Measurements from ENCODE around the gene RALGPS1. TPM values are rescaled to one million over a fixed set of nuclear protein-coding genes. Genes with fewer than 3 reads are reported as not detected.

The RALGPS1 gene
- total and polyA plus RNA-seq, 2 of the 8 experiments (the other 6 are each of a cell fraction or from before 2014, with no cell fraction given), result 20.0 to 23.5 TPM

- TF ChIP-seq CHD7 (IDR thresholded peaks at IDR 0.05; ENCODE audit: insufficient replicate concordance, low read length) (no peak), HDAC2 (IDR thresholded peaks at IDR 0.05; ENCODE audit: borderline replicate concordance in 1 of 2, low read depth in 2 of 2, low read length in 2 of 2) (no peak), MAFK (IDR thresholded peaks at IDR 0.05; ENCODE audit: low read depth, low read length) (no peak), TCF12 (IDR thresholded peaks at IDR 0.05; ENCODE audit: low read depth, low read length) (no peak), BACH1 (IDR thresholded peaks at IDR 0.05; ENCODE audit: low read length) (no peak), KDM1A (IDR thresholded peaks at IDR 0.05; ENCODE audit: borderline replicate concordance, low read length) (no peak), SIX5 (IDR thresholded peaks at IDR 0.05; ENCODE audit: low read depth, low read length) (no peak), TBP (IDR thresholded peaks at IDR 0.05; ENCODE audit: low read depth, low read length) (no peak), SP2 (IDR thresholded peaks at IDR 0.05; ENCODE audit: low read length) (no peak)
- TF ChIP-seq, protein P1, sequence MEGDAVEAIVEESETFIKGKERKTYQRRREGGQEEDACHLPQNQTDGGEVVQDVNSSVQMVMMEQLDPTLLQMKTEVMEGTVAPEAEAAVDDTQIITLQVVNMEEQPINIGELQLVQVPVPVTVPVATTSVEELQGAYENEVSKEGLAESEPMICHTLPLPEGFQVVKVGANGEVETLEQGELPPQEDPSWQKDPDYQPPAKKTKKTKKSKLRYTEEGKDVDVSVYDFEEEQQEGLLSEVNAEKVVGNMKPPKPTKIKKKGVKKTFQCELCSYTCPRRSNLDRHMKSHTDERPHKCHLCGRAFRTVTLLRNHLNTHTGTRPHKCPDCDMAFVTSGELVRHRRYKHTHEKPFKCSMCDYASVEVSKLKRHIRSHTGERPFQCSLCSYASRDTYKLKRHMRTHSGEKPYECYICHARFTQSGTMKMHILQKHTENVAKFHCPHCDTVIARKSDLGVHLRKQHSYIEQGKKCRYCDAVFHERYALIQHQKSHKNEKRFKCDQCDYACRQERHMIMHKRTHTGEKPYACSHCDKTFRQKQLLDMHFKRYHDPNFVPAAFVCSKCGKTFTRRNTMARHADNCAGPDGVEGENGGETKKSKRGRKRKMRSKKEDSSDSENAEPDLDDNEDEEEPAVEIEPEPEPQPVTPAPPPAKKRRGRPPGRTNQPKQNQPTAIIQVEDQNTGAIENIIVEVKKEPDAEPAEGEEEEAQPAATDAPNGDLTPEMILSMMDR (IDR thresholded peaks at IDR 0.05; ENCODE audit: control extremely low read depth in 1 of 3, insufficient read depth in 1 of 3, low read depth in 1 of 3, low read length in 3 of 3), result no peak
Measured at GRCh38 chr9:127169575-127169883, 254.9 kb downstream of the RALGPS1 start (continued).

Data from H1 (cell line).